D721Med (cell line): ENCODE results near the gene GPR137.

Experiments used
- DNase-seq: peaks from one replicate; pipeline ENCODE4 v3.0.0; 2011; ENCODE audit warnings: low spot score; ENCODE audit not compliant: insufficient read length
- FAIRE-seq: peaks from 2 replicates; lab custom pipeline; 2011; peaks lifted over from hg19 to GRCh38; lab: Jason Lieb, UNC
- TF ChIP-seq, protein P1 (sequence below): IDR thresholded peaks from 2 replicates; pipeline ENCODE4 v1.5.1; 2012; ENCODE audit warnings: mild to moderate bottlenecking, control low read depth; ENCODE audit not compliant: insufficient read depth; ENCODE audit errors: missing control alignments

The GPR137 gene

DNA sequence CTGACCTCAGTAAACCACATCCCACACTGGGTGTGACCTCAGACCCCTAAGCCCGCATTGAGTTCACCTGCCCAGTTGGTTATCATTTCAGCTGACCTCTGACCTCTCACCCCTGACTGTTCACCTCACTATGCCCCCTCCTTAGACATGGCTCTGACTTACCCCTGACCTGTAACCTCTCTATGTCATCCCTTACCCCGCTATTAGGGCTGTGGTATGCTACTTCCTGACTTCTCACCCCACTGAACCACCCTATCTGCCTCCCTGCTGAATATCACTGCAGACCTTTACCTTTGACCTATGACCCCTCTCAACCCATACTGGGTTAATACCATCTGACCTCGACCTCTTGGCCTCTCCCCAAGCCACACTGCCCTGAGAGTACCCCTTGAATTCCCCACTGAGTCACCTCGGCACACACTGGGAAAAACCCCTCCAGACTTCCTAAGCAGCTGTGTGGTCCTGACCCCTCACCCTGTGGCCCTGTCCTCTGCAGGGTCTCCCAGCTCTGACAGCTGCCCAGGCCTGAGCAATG, 26.0 kb upstream of the GPR137 start:
- DNase-seq (no peak), FAIRE-seq (no peak)
- TF ChIP-seq, protein P1, sequence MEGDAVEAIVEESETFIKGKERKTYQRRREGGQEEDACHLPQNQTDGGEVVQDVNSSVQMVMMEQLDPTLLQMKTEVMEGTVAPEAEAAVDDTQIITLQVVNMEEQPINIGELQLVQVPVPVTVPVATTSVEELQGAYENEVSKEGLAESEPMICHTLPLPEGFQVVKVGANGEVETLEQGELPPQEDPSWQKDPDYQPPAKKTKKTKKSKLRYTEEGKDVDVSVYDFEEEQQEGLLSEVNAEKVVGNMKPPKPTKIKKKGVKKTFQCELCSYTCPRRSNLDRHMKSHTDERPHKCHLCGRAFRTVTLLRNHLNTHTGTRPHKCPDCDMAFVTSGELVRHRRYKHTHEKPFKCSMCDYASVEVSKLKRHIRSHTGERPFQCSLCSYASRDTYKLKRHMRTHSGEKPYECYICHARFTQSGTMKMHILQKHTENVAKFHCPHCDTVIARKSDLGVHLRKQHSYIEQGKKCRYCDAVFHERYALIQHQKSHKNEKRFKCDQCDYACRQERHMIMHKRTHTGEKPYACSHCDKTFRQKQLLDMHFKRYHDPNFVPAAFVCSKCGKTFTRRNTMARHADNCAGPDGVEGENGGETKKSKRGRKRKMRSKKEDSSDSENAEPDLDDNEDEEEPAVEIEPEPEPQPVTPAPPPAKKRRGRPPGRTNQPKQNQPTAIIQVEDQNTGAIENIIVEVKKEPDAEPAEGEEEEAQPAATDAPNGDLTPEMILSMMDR, result no peak

DNA sequence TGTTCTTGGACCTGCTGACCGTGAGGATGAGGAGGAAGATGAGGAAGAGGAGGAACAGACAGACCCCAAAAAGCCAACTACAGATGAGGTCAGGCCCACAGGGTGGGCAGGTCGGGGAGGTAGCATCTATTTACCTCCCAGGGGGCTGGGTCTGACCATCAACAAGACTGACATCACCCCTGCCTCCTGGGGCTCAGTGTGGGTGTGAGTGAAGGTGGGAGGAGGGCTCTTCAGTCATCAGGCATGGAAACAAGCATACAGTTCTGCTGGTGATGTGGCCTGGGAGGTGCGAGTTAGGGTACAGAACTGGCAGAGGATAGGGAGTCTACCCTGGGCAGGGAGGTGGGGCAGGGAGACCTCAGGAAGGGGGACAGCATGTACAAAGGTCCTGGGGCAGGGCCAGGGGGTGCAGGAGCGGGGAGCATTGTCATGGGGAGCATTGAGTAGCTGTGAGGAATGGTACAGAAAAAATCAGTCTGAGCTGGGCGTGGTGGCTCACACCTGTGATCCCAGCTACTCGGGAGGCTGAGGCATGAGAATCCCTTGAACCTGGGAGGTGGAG, 25.4 kb upstream of the GPR137 start:
- FAIRE-seq (no peak), DNase-seq (no peak)
- TF ChIP-seq, protein P1, result no peak

DNA sequence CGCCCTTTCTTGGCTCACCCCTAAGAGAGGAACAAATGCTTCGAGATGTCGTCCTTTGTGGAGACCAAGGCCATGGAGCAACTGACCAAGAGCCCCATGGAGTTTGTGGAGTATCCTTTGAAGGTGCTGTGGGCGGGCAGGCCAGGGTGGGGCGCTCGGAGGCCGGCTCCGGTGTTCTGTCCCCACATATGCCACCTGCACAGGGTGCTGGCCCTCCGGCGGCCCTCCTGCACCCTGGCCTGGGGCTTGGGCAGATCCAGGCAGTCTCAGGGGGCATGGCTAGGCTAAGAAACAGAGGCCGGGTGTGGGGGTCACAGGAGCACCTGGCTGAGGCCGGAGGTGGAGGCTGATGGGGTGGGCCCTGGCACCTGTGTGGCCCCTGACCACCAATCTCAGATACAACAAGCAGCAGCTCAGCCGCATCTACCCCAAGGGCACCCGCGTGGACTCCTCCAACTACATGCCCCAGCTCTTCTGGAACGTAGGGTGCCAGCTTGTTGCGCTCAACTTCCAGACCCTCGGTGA, 24.0 kb upstream of the GPR137 start:
- TF ChIP-seq, protein P1, result no peak
- DNase-seq, result no peak
- FAIRE-seq, result no peak

GRCh38 chr11:64262271-64263002, 23.2 kb upstream of the GPR137 start:
- no peak for FAIRE-seq
- DNase-seq, result no peak
- TF ChIP-seq, protein P1, result no peak

DNA sequence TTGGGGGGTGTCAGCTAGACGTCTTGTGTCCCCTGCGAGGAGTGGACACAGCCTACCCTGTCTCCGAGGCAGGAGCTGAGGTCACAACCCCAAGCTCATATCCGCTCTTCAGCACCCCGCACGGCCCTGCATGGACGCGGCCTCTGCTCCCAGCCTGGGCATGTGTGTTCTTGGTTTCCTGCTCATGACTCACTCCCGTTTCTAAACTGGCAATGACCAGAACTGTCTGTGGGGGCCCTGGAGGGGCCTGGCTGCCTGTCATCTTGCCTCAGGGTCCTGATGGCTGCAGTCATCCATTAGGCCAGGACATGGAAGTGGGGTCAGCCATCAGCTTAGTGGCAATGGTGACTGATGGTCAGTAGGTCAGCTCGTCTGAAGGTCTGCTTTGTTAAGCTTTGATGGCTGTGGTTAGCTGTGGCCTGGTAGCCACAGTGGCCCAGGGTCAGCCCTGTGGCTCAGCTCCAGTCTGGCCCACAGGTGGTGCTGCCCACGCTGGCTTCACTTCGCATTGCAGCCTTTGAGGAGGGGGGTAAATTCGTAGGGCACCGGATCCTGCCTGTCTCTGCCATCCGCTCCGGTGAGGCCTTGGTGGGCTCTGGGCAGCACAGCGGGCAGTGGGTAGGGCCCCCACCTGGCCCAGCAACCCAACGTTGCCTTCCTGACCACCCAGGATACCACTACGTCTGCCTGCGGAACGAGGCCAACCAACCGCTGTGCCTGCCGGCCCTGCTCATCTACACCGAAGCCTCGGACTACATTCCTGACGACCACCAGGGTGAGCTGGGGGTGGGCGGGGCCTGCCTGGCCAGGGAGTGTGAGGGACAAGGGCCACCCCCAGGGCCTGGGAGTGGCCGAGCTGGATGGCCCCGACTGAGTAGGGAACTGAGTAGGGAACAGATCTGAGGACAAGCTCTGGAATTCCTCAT, 22.4 kb upstream of the GPR137 start:
- DNase-seq, result no peak
- TF ChIP-seq, protein P1, result no peak
- no peak for FAIRE-seq

GRCh38 chr11:64263947-64264317, 21.7 kb upstream of the GPR137 start:
- TF ChIP-seq, protein P1, result no peak
- FAIRE-seq (no peak), DNase-seq (no peak)
